Right ventricle myocardium inferior (tissue), 1 donor: ENCODE results near the gene MYH9. TPM values are rescaled to one million over a fixed set of nuclear protein-coding genes. Genes with fewer than 3 reads are reported as not detected.
A peak's percentile ranks its signal among the peaks of the same experiment; 100 is the strongest.

ENCODE experiments used
- ATAC-seq: fragments of 200-7000 bp; cut with Tn5 transposase; one replicate; pipeline ENCODE4 v1.9.1; 2020; ENCODE audit warnings: mild to moderate bottlenecking, moderate library complexity
- DNase-seq: peaks from one replicate; pipeline ENCODE4 v3.0.0; 2021; ENCODE audit errors: missing footprints
- intact Hi-C: fragments of 100-400 bp; cut with DNase I; formaldehyde crosslinking; loops from one replicate; pipeline ENCODE4 v1.11.0; 2022
- total RNA-seq: library from RNA; stranded (reverse); fragmentation: NEBNext Ultra II Directional; extraction: Animal tissue kit (Norgen Biotek cat#: 25700); gene quantifications from one replicate; pipeline ENCODE4 v1.2.1, GENCODE V29; 2021
- donor health status: DM: no; HTN: yes; CAD: no; lungs with severe emphysema.

The MYH9 gene
- total RNA-seq, 1 donor from 2014 or later: 180 TPM

DNA sequence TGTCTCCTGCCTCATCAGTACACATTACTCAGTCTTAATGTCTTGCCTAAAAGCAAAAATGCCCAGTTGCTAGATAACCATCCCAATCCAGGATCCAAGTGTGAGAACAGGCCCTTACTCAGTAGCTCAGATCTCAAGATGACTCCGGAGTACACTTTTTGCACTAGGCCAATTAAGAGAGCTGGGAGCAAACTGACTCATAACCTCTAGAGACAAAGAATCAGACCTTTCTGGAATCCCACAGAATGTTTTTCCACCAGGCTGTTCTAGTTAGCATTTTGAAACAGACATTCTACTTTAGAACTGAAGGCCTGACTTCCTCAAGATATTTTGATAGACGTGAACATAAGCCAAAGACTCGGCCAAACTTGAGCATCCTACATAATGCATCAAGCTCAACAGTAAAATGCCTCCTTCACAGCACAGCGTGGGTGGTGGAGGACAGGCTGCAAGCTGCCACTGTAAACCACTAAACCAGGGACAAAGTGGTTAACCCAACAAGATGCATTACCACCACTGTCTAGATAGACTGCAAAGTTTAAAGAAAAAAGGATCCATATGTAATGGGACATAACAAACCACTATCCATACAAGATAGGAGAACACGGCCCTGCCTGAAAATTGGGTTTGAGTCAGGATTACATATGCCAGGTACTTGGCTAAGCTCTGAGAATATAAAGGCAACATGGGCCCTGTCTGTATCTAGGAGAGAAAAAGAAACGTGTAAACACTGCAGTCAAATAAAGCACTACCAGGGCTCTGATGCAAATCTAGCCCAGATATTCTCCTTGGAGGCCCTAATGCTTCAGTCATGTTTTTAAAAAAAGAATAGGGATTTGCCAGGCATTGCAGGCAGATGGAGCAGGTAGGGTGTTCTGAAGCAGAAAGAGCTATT, 48.3 kb downstream of the MYH9 start:
- ATAC-seq (peak; percentile 21), DNase-seq (no peak)
- intact Hi-C loops: no loop called here

GRCh38 chr22:36337365-36338130, 50.2 kb downstream of the MYH9 start:
- no peak for ATAC-seq
- intact Hi-C loops: no loop called here
- no peak for DNase-seq

GRCh38 chr22:36336246-36337182, 51.3 kb downstream of the MYH9 start:
- ATAC-seq: no peak
- DNase-seq: no peak
- intact Hi-C loops: no loop called here

- intact Hi-C loops: no loop called here
- ATAC-seq (no peak), DNase-seq (no peak)
Observed at GRCh38 chr22:36335621-36336020, 52.1 kb downstream of the MYH9 start.

DNA sequence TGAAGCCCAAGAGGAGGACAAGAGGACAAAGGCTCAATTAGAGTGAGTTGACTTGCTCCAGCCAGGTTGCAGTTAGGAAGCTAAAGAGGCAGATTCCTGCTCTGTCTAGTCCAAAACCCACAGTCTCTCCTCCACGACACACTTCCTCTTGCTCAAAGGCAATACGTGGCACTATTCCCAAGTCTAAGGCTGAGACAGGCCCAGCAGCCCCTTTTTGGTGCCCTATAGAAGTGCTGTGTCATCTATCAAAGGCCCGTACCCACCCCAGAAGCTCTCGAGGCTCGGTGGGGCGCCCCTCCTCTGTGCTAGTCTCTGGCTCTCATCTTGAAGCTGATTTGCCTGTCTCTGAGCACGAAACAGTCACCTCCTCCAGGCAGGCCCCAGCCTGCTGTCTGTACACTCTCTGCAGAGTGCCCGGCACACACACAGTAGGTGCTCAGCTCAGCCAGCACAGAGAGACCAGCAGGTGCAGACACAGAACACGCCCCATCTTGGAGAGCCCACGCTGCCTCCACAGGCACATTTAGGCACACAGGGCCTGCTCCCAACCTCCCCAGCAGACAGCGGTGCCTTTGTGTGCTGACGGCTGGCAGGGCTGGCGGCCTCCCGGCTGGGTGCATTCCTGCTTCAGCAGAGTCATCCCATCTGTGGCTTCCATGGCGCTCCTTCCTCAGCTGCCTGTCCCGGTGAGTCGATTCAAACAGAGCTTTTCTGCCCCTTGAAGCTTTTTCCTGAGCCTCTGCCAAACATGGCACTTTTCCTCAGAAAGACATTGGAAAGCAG, 52.8 kb downstream of the MYH9 start:
- DNase-seq: peak; percentile 75
- ATAC-seq: peak; percentile 15
- intact Hi-C loops: no loop called here

DNA sequence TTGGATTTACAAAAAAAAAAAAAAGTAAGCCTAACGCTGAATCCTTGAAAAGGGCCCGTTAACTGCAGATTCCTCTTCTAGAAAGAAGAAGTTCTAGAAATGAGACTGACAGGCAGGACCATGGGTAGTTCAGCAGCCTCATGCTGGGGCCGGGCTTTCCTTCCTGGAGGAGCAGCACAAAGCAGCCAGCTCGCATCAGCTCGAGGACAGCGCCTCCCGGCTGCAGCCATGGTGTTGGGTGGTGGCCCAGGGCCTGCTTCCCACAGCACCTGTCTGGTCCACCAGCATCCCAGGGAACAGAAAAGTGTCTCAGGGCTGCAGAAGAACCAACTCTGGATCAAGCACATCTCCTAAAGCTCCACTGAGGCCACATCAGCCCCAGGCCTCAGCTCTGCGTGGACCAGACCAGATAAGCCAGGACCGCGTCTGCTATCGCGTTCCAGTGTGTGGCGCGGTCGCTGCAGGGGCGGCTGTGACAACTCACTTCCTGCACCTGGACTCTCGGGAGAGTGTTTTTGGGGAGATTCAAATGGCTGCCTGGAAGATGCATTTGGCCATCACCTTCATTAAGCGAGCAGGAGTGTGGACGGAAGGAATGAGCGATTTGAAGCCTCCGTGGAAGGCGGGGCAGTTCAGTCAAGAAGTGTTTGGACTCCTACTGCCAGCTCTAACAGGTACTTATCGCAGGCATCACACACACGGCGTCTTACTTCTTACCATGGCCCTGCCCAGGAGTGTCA, 53.5 kb downstream of the MYH9 start:
- DNase-seq: peak; percentile 81
- intact Hi-C loops: no loop called here
- ATAC-seq: no peak

- ATAC-seq (no peak), DNase-seq (no peak)
- intact Hi-C loops: no loop called here
Observed at GRCh38 chr22:36333644-36334043, 54.1 kb downstream of the MYH9 start.

DNA sequence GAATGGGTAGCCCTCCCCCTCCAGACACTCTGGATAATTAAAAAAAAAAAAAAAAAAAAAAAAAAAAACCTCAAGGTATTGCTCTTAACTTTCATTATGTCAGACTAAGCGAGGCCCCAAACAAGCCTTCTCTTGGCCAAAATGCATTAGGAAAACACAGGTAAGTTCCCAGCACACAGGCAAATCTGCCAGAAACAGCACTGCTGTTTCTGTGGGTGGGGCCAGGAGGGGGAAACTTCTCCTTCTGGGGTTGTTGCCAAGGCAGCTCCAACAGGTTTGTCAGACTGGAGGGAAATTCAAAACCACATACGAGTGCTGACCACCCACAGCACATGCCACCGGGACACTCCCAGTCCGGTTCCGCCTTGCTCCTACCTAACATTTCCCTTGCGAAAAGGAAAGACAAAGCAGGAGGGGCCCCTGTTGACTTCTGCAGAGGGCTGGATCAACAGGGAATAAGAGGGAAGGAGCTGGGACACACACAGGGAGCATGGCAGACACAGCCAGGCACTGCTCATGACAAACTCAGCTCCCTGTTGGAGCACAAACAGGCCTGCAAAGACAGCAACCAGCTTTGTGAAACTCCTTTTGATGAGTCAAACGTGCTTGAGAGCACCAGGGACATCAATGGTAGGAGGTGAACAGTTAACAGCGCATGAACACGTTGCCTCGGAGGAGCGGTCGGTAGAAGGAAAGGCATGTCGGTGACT, 55.0 kb downstream of the MYH9 start:
- no peak for ATAC-seq
- intact Hi-C loops: no loop called here
- DNase-seq: no peak

- intact Hi-C loops: no loop called here
- peak; percentile 19 for ATAC-seq
- DNase-seq: peak; percentile 91
Observed at GRCh38 chr22:36331912-36332622, 55.7 kb downstream of the MYH9 start.

GRCh38 chr22:36331306-36331911, 56.4 kb downstream of the MYH9 start:
- peak; percentile 93 for DNase-seq
- intact Hi-C loops: no loop called here
- ATAC-seq: peak; percentile 35

GRCh38 chr22:36330655-36331305, 57.0 kb downstream of the MYH9 start:
- ATAC-seq (no peak), DNase-seq (no peak)
- intact Hi-C loops: no loop called here

DNA sequence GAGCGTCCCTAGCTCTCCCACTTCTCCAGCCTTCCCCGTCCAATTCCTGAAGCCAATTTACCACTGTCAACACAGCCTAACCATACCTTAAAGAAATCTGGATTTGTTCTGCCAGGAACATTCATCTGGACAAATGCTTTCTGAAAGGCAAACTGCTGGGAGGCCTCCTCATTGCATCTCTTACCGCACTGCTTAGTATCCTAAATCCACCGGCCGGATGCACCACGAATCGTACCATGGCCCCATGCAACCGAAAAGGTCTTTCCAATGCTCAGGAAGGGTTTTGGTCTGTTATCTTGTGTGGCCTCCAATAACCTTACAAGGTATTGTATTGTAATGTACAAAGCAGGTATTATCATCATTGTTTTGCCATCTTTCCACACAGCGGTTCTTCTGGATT, 57.6 kb downstream of the MYH9 start:
- DNase-seq (no peak), ATAC-seq (no peak)
- intact Hi-C loops: no loop called here

DNA sequence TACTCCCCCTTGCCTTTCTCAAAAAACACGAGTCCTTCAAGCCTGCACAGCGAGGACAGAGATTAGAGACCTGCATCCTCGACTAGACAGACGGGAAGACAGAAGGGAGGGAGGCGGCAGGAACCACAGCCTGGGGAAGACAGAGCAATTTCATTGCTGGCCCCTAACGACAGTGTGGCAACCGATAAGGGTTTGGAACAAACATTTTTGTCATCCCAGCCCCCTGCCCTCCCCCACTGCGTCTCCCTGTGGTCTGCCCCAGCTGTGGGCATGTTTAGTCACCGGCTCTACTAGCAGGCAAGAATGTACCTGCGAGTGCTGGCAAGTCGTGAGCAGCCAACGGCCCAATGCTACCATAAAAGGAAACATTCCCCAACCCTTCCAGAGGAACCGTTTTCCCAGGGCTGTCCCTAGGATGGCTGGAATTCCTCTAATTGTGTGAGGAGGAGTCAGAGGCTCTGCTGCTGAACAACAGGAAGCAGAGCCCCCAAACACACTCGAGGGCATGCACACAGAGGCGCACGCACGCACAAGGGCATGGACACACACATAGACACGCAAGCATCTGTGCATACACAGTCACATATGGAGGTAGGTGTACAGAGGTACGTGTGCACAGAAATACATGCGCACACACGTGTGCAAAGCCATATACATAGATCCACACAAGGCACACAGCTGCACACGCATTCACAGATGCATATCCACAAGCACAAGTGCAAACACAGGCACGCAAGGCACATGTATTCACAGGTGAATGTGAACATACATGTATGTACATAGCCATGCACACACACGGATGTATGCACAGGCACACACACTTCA, 58.3 kb downstream of the MYH9 start:
- intact Hi-C loops: loop anchor here (2.0 kb wide), 1 partner anchor 57 kb away; the partner anchor contains the start of gene MYH9
- DNase-seq: peak; percentile 81
- ATAC-seq: peak; percentile 11

GRCh38 chr22:36328635-36329253, 59.0 kb downstream of the MYH9 start:
- peak; percentile 80 for DNase-seq
- peak; percentile 35 for ATAC-seq
- intact Hi-C loops: loop anchor here (2.0 kb wide), 1 partner anchor 58 kb away; the partner anchor contains the start of gene MYH9
